T-cell (primary cell): ENCODE measurements around the gene FIZ1. TPM values are rescaled to one million over a fixed set of nuclear protein-coding genes. Genes with fewer than 3 reads are reported as not detected.

Experiments
- ATAC-seq, 4 experiments: fragments of 200-7000 bp in 3 of 4; fragments of 150-1000 bp in 1 of 4; cut with Tn5 transposase; replicated peaks in 1 of 4; 1 replicate in 3 of 4; 2 replicates in 1 of 4; pipeline ENCODE4 v1.10.0; 2021; ENCODE audit warnings: moderate library complexity in 3 of 4, mild to moderate bottlenecking in 2 of 4, moderate number of reproducible peaks in 1 of 4
- CTCF ChIA-PET, 2 donors: fragments of 300-600 bp; sonication (Branson Sonifier 250); formaldehyde crosslinking; loops; one replicate each; lab custom pipeline; 2022; ENCODE audit warnings: antibody characterized with exemption in 2 of 2; lab: Charles Lee
- POLR2A ChIA-PET, 2 donors: fragments of 300-600 bp; sonication (Branson Sonifier 250); formaldehyde crosslinking; loops; one replicate each; lab custom pipeline; 2022; ENCODE audit warnings: antibody characterized with exemption in 2 of 2; lab: Charles Lee
- DNase-seq, 35 experiments: peaks; one replicate each; pipeline versions ENCODE4 v3.0.0 to v3.0.0-alpha.2; 2013 to 2023
- H3K27ac ChIP-seq: one replicate; pipeline ENCODE4 v1.5.1; 2013; ENCODE audit warnings: low read length
- H3K27me3 ChIP-seq, 2 experiments: replicated peaks in 1 of 2; 1 replicate in 1 of 2; 2 replicates in 1 of 2; pipeline versions ENCODE4 v1.6.1 to v1.7.0; 2013; ENCODE audit warnings: low read length in 1 of 2, mixed read lengths in 1 of 2; ENCODE audit not compliant: control insufficient read depth in 2 of 2, insufficient read depth in 2 of 2; ENCODE audit errors: extremely low read depth in 1 of 2
- H3K36me3 ChIP-seq, 2 donors: 1 replicate in 1 of 2; 2 replicates in 1 of 2; pipeline versions ENCODE4 v1.6.1 to v1.7.0; 2013; ENCODE audit warnings: low read length in 1 of 2; ENCODE audit not compliant: control insufficient read depth in 2 of 2, insufficient read depth in 1 of 2; ENCODE audit errors: extremely low read depth in 1 of 2
- H3K4me1 ChIP-seq, 2 experiments: 1 replicate in 1 of 2; 2 replicates in 1 of 2; pipeline versions ENCODE4 v1.6.1 to v1.7.0; 2013; ENCODE audit warnings: low read length in 2 of 2, mixed read lengths in 1 of 2; ENCODE audit not compliant: insufficient read depth in 2 of 2, control insufficient read depth in 1 of 2; ENCODE audit errors: extremely low read depth in 1 of 2
- H3K4me3 ChIP-seq, 2 donors: 1 replicate in 1 of 2; 2 replicates in 1 of 2; pipeline versions ENCODE4 v1.5.1 to v1.7.0; 2013; ENCODE audit warnings: mild to moderate bottlenecking in 2 of 2, low read length in 1 of 2, moderate library complexity in 1 of 2; ENCODE audit not compliant: control insufficient read depth in 1 of 2; ENCODE audit errors: extremely low read depth in 1 of 2
- H3K9me3 ChIP-seq: 2 replicates; pipeline ENCODE4 v1.7.0; 2013
- H3K27ac Mint-ChIP-seq, 2 donors: one replicate each; pipeline ENCODE4 v1.8.0; 2020 to 2021; ENCODE audit warnings: mild to moderate bottlenecking in 2 of 2, mixed read lengths in 2 of 2
- H3K27me3 Mint-ChIP-seq, 2 donors: one replicate each; pipeline ENCODE4 v1.8.0; 2021 to 2022; ENCODE audit warnings: mixed read lengths in 2 of 2
- H3K36me3 Mint-ChIP-seq: one replicate; pipeline ENCODE4 v1.8.0; 2021; ENCODE audit warnings: mixed read lengths
- H3K4me1 Mint-ChIP-seq, 3 donors: one replicate each; pipeline ENCODE4 v1.8.0; 2020 to 2022; ENCODE audit warnings: mixed read lengths in 3 of 3, mild to moderate bottlenecking in 1 of 3
- H3K4me3 Mint-ChIP-seq, 3 donors: one replicate each; pipeline ENCODE4 v1.8.0; 2020 to 2022; ENCODE audit warnings: mild to moderate bottlenecking in 3 of 3, mixed read lengths in 3 of 3, moderate library complexity in 3 of 3
- H3K9me3 Mint-ChIP-seq, 3 donors: one replicate each; pipeline ENCODE4 v1.8.0; 2020 to 2022; ENCODE audit warnings: mixed read lengths in 3 of 3
- WGBS: methylation state at CpG from one replicate; pipeline ENCODE4 v1.1.5; 2013; ENCODE audit warnings: missing lambda C conversion rate; ENCODE audit not compliant: insufficient coverage; 5-methylcytosine and 5-hydroxymethylcytosine counted together
- total RNA-seq, 35 experiments: library from RNA in 6 of 35; stranded (reverse) in 6 of 35; fragments of 120-200 nt in 1 of 35; gene quantifications; one replicate each; pipeline versions ENCODE4 v1.2.1 to v1.2.4 and lab custom pipeline; 2013 to 2026

The FIZ1 gene
- total RNA-seq, 5 donors from 2014 or later (not counting 1 experiment from before 2014, with no cell fraction given), result 9.8 to 27.7 (median 19.0) TPM

GRCh38 chr19:55644842-55645511 is 45.7 kb upstream of the FIZ1 start:
- no peak overlapping the region for H3K27ac Mint-ChIP-seq
- peaks cover 22 to 74% of the 10 kb centered on the region in 2 experiments for H3K4me1 ChIP-seq
- no peak overlapping the region for H3K4me3 ChIP-seq
- DNase-seq, result no peak
- H3K27me3 Mint-ChIP-seq, result peaks cover 0 to 2% of the 10 kb centered on the region in 2 donors
- peaks cover 10 to 11% of the 10 kb centered on the region in 2 donors for H3K36me3 ChIP-seq
- ChIA-PET CTCF (interaction anchor here in 1 of 2 donors (0.6 kb wide), 1 partner anchor 8 kb away, joined by 4 read pairs; no protein-coding TSS in a partner anchor), POLR2A (no interaction called here)
- H3K4me3 Mint-ChIP-seq, result peak overlapping the region; percentile 83 to 90 (median 88)
- no peaks in the 10 kb centered on the region for H3K9me3 ChIP-seq
- H3K27ac ChIP-seq, result no peak overlapping the region
- no peak for ATAC-seq
- peaks cover 4% of the 10 kb centered on the region for H3K36me3 Mint-ChIP-seq
- peaks cover 0 to 8% of the 10 kb centered on the region in 2 experiments for H3K27me3 ChIP-seq
- 95% methylated on average over 21 of the region's 28 CpGs for WGBS
- H3K9me3 Mint-ChIP-seq, result no peaks in the 10 kb centered on the region
- H3K4me1 Mint-ChIP-seq, result peaks cover 57 to 61% (median 59%) of the 10 kb centered on the region in 3 donors

DNA sequence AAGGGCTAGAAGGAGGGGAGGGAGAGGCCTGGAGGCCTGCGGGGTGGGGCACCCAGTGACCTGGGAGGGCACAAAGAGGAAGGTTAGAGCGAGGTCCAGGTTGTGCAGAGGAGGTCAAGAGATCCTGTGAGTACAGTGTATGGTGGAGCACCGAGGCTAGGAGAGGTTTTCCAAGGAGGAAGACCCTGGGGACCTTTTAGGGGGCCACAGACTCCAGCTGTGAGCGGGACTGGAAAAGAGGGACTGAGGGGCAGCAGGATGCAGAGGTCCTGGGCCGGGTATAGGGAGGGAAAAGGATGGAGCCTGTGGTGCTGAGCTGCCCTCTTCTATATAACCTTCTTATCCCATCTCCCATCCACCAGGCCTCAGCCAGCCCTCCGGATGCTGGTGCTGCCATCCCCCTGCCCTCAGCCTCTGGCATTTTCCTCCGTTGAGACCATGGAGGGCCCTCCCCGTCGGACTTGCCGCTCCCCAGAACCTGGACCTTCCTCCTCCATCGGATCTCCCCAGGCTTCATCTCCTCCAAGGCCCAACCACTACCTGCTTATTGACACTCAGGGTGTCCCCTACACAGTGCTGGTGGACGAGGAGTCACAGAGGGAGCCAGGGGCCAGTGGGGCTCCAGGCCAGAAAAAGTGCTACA is 45.0 kb upstream of the FIZ1 start:
- POLR2A ChIA-PET, result no interaction called here
- peaks cover 54 to 62% (median 56%) of the 10 kb centered on the region in 3 donors for H3K4me1 Mint-ChIP-seq
- peak overlapping the region; percentile 84 to 96 for H3K27ac Mint-ChIP-seq
- peak overlapping the region; percentile 83 to 90 (median 88) for H3K4me3 Mint-ChIP-seq
- H3K9me3 Mint-ChIP-seq, result no peaks in the 10 kb centered on the region
- H3K9me3 ChIP-seq, result no peaks in the 10 kb centered on the region
- peaks cover 0 to 2% of the 10 kb centered on the region in 2 donors for H3K27me3 Mint-ChIP-seq
- ATAC-seq (no peak), DNase-seq (no peak)
- peaks cover 22 to 77% of the 10 kb centered on the region in 2 experiments for H3K4me1 ChIP-seq
- H3K27ac ChIP-seq, result peak overlapping the region; percentile 84
- H3K36me3 ChIP-seq, result peaks cover 10 to 11% of the 10 kb centered on the region in 2 donors
- H3K4me3 ChIP-seq, result peak overlapping the region; percentile 66 to 86
- CTCF ChIA-PET, result interaction anchor here in 1 of 2 donors (0.6 kb wide), 1 partner anchor 9 kb away, joined by 4 read pairs; no protein-coding TSS in a partner anchor
- 58% methylated on average over 10 of the region's 12 CpGs for WGBS
- peaks cover 0 to 5% of the 10 kb centered on the region in 2 experiments for H3K27me3 ChIP-seq
- H3K36me3 Mint-ChIP-seq, result peaks cover 4% of the 10 kb centered on the region

DNA sequence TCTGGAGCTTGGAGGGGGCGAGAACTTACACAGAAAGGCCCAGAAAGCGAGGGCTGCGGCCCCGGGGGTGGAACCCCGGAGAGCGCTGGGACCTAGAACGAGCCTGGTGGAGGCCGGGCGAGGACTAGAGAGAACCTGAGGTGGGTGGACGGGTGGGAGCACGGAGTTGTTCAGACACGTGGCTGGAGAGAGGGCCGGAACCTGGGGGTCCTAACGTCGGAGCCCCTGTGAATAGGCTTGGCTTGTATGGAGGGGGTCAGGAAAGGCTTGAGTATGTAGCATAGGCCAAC is 44.5 kb upstream of the FIZ1 start:
- H3K27me3 Mint-ChIP-seq, result peaks cover 0 to 2% of the 10 kb centered on the region in 2 donors
- H3K4me1 Mint-ChIP-seq, result peaks cover 54 to 65% (median 60%) of the 10 kb centered on the region in 3 donors
- H3K27ac ChIP-seq, result peak overlapping the region; percentile 84
- H3K27me3 ChIP-seq, result peaks cover 0 to 4% of the 10 kb centered on the region in 2 experiments
- H3K36me3 ChIP-seq, result peaks cover 10 to 11% of the 10 kb centered on the region in 2 donors
- peak overlapping the region; percentile 84 to 96 for H3K27ac Mint-ChIP-seq
- ChIA-PET CTCF (no interaction called here), POLR2A (no interaction called here)
- DNase-seq (no peak), ATAC-seq (no peak)
- H3K4me1 ChIP-seq, result peaks cover 22 to 77% of the 10 kb centered on the region in 2 experiments
- peaks cover 8% of the 10 kb centered on the region for H3K36me3 Mint-ChIP-seq
- H3K9me3 ChIP-seq, result no peaks in the 10 kb centered on the region
- peak overlapping the region; percentile 83 to 90 (median 88) for H3K4me3 Mint-ChIP-seq
- H3K4me3 ChIP-seq, result peak overlapping the region; percentile 66 to 86
- 2% methylated on average over 15 of the region's 15 CpGs for WGBS
- no peaks in the 10 kb centered on the region for H3K9me3 Mint-ChIP-seq

DNA sequence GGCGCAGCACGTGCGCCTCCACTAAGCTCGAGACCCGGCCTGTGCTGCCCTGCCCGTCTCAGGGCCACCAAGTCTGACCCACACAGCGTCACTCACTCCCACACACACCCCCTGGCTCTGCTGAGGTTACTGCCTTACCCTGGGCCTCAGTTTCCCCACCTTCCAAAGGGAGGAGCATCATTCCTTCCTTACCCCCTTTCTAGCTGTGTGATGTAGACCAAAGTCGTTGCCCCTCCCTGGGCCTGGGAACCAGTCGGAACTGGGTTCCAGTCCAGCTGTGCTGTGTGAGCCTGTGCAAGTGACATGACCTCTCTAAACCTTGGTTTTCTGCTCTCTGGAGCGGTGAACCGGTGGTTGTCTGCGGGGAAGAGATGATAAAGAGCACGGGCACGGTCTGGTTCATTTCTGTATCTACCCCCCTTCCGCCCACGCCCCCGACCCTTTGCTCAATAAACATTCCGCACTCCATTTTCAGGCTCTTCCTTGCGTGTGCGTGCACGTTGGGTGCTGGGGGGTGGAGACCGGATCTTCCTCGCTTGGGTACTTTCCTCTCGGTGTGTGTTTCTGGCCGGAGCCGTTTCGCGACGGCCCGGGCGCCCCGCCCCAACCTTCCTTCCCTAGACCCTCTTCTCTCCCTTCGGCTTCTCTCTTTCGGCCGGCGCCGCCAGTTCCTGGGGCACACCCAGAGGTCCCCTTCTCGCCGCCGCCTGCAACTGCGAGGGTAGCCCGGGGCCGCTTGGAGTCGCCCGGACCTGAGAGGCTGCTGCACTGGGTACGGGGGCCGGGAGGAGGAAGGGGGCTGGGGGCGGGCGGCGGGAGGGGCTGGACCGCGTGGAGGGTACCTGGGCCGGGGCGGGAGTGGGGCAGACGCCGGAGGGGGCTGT is 43.9 kb upstream of the FIZ1 start, which contains the start of gene ZNF581:
Gene ZNF581 (plus strand): TSS at position 647 of the 884 bp plus-strand sequence. CDS start 923 bp downstream, outside the sequence.
- WGBS, result 0% methylated on average over 21 of the region's 56 CpGs
- H3K9me3 Mint-ChIP-seq, result no peaks in the 10 kb centered on the region
- peak within 1 kb of the TSS; percentile 96 to 98 for H3K27ac Mint-ChIP-seq
- peaks cover 8% of the 10 kb centered on the region for H3K36me3 Mint-ChIP-seq
- ChIA-PET CTCF (interaction anchor here in 1 of 2 donors (1.5 to 1.7 kb wide), 2 partner anchors 10 to 11 kb away, joined by 4 read pairs; partner anchors contain the start of gene U2AF2), POLR2A (no interaction called here)
- peaks cover 22 to 72% of the 10 kb centered on the region in 2 experiments for H3K4me1 ChIP-seq
- no peaks in the 10 kb centered on the region for H3K27me3 ChIP-seq
- H3K4me3 Mint-ChIP-seq, result peak within 1 kb of the TSS; percentile 83 to 90 (median 88)
- ATAC-seq (peak; percentile 49 to 58 (median 54)), DNase-seq (peak; percentile 55 to 89 (median 70))
- H3K36me3 ChIP-seq, result peaks cover 10 to 13% of the 10 kb centered on the region in 2 donors
- no peaks in the 10 kb centered on the region for H3K9me3 ChIP-seq
- peaks cover 50 to 64% (median 59%) of the 10 kb centered on the region in 3 donors for H3K4me1 Mint-ChIP-seq
- H3K27me3 Mint-ChIP-seq, result peaks cover 0 to 2% of the 10 kb centered on the region in 2 donors
- peak within 1 kb of the TSS; percentile 66 to 86 for H3K4me3 ChIP-seq
- peak within 1 kb of the TSS; percentile 84 for H3K27ac ChIP-seq

GRCh38 chr19:55642153-55643002 is 43.1 kb upstream of the FIZ1 start:
- H3K9me3 Mint-ChIP-seq, result no peaks in the 10 kb centered on the region
- H3K27me3 ChIP-seq, result no peaks in the 10 kb centered on the region
- under 1% methylated on average over 56 of the region's 65 CpGs for WGBS
- H3K27ac Mint-ChIP-seq, result peak overlapping the region; percentile 96 to 98
- H3K36me3 ChIP-seq, result peaks cover 10 to 13% of the 10 kb centered on the region in 2 donors
- H3K4me3 Mint-ChIP-seq, result peak overlapping the region; percentile 83 to 90 (median 88)
- H3K27me3 Mint-ChIP-seq, result peaks cover 0 to 2% of the 10 kb centered on the region in 2 donors
- peaks cover 52 to 67% (median 63%) of the 10 kb centered on the region in 3 donors for H3K4me1 Mint-ChIP-seq
- ChIA-PET POLR2A (no interaction called here), CTCF (interaction anchor here in 1 of 2 donors (1.5 to 1.7 kb wide), 2 partner anchors 9 to 12 kb away, joined by 4 read pairs; partner anchors contain the start of gene U2AF2)
- peak in 5 of 35 experiments; percentile 30 to 50 (median 39) for DNase-seq
- H3K9me3 ChIP-seq, result no peaks in the 10 kb centered on the region
- peak; percentile 8 to 21 (median 18) for ATAC-seq
- peak overlapping the region; percentile 66 to 79 for H3K4me3 ChIP-seq
- H3K36me3 Mint-ChIP-seq, result peaks cover 15% of the 10 kb centered on the region
- peak overlapping the region; percentile 84 for H3K27ac ChIP-seq
- peaks cover 24 to 71% of the 10 kb centered on the region in 2 experiments for H3K4me1 ChIP-seq
